Neuronal stem cell (in vitro differentiated cells): ENCODE results near the gene PSTPIP2.
A peak's percentile ranks its signal among the peaks of the same experiment; 100 is the strongest.

Source experiments
- DNase-seq: peaks from one replicate; pipeline ENCODE4 v3.0.0-alpha.2; 2013; ENCODE audit warnings: low spot score
- H2AFZ ChIP-seq: one replicate; pipeline ENCODE4 v1.6.1; 2013; ENCODE audit warnings: mild to moderate bottlenecking, low read length, inconsistent platforms
- H2AK5ac ChIP-seq: 2 replicates; pipeline ENCODE4 v1.6.1; 2013; ENCODE audit warnings: low read depth, mild to moderate bottlenecking, inconsistent platforms, low read length, moderate library complexity, mixed read lengths
- H2BK120ac ChIP-seq: 2 replicates; pipeline ENCODE4 v1.6.1; 2013; ENCODE audit warnings: low read depth, mild to moderate bottlenecking, inconsistent platforms, low read length, moderate library complexity, mixed read lengths
- H2BK12ac ChIP-seq: one replicate; pipeline ENCODE4 v1.6.1; 2013; ENCODE audit warnings: low read length, inconsistent platforms
- H2BK15ac ChIP-seq: 2 replicates; pipeline ENCODE4 v1.6.1; 2013; ENCODE audit warnings: mild to moderate bottlenecking, low read length, inconsistent platforms, mixed read lengths
- H2BK5ac ChIP-seq: one replicate; pipeline ENCODE4 v1.6.1; 2013; ENCODE audit warnings: inconsistent platforms, mild to moderate bottlenecking, low read length, moderate library complexity
- H3K14ac ChIP-seq: one replicate; pipeline ENCODE4 v1.6.1; 2013; ENCODE audit warnings: low read length, inconsistent platforms
- H3K18ac ChIP-seq: 2 replicates; pipeline ENCODE4 v1.6.1; 2013; ENCODE audit warnings: low read length, inconsistent platforms
- H3K23ac ChIP-seq: 2 replicates; pipeline ENCODE4 v1.6.1; 2013; ENCODE audit warnings: low read depth, mild to moderate bottlenecking, mixed read lengths, low read length, inconsistent platforms; ENCODE audit not compliant: poor library complexity
- H3K27ac ChIP-seq: replicated peaks from 3 replicates; pipeline ENCODE4 v1.5.1; 2013; ENCODE audit warnings: low read length, inconsistent platforms
- H3K27me3 ChIP-seq, 3 experiments: 2 replicates each; pipeline ENCODE4 v1.6.1; 2013; ENCODE audit warnings: low read length in 3 of 3, mild to moderate bottlenecking in 2 of 3, inconsistent platforms in 1 of 3, low read depth in 1 of 3, mixed read lengths in 1 of 3, moderate library complexity in 1 of 3; ENCODE audit not compliant: control insufficient read depth in 3 of 3, insufficient read depth in 3 of 3
- H3K36me3 ChIP-seq, 2 donors: replicated peaks in 1 of 2; 2 replicates each; pipeline ENCODE4 v1.6.1; 2013; ENCODE audit warnings: low read length in 2 of 2; ENCODE audit not compliant: control insufficient read depth in 2 of 2, insufficient read depth in 2 of 2
- H3K4ac ChIP-seq: 2 replicates; pipeline ENCODE4 v1.6.1; 2013; ENCODE audit warnings: inconsistent platforms, mild to moderate bottlenecking, low read length, moderate library complexity
- H3K4me1 ChIP-seq, 2 donors: 1 replicate in 1 of 2; 2 replicates in 1 of 2; pipeline ENCODE4 v1.6.1; 2013; ENCODE audit warnings: low read length in 2 of 2, low read depth in 1 of 2; ENCODE audit not compliant: control insufficient read depth in 2 of 2, insufficient read depth in 1 of 2
- H3K4me2 ChIP-seq: one replicate; pipeline ENCODE4 v1.6.1; 2013; ENCODE audit warnings: mild to moderate bottlenecking, low read length, inconsistent platforms; ENCODE audit not compliant: insufficient read depth, poor library complexity, severe bottlenecking
- H3K4me3 ChIP-seq, 2 donors: 2 replicates each; pipeline ENCODE4 v1.5.1; 2013; ENCODE audit warnings: low read length in 2 of 2, mild to moderate bottlenecking in 2 of 2, inconsistent platforms in 1 of 2, moderate library complexity in 1 of 2
- H3K79me1 ChIP-seq: one replicate; pipeline ENCODE4 v1.6.1; 2013; ENCODE audit warnings: low read depth, mild to moderate bottlenecking, inconsistent platforms, low read length, moderate library complexity
- H3K9ac ChIP-seq: one replicate; pipeline ENCODE4 v1.6.1; 2013; ENCODE audit warnings: mild to moderate bottlenecking, low read depth, low read length, inconsistent platforms; ENCODE audit not compliant: poor library complexity
- H3K9me3 ChIP-seq, 2 donors: replicated peaks in 1 of 2; 2 replicates each; pipeline versions ENCODE3 to v1.6.1; 2013; ENCODE audit warnings: low read length in 2 of 2, mild to moderate bottlenecking in 2 of 2, inconsistent platforms in 1 of 2, low read depth in 1 of 2, mixed read lengths in 1 of 2, moderate library complexity in 1 of 2; ENCODE audit not compliant: control insufficient read depth in 2 of 2, insufficient read depth in 1 of 2
- H4K8ac ChIP-seq: one replicate; pipeline ENCODE4 v1.6.1; 2013; ENCODE audit warnings: low read depth, mild to moderate bottlenecking, inconsistent platforms, low read length, moderate library complexity
- H4K91ac ChIP-seq: one replicate; pipeline ENCODE4 v1.6.1; 2013; ENCODE audit warnings: low read length, low read depth, mild to moderate bottlenecking, inconsistent platforms; ENCODE audit not compliant: poor library complexity
- WGBS, 2 donors: extraction: QIAGEN DNeasy Blood & Tissue Kit; methylation state at CpG; one replicate each; pipeline ENCODE4 v1.1.7; 2013; ENCODE audit warnings: missing lambda C conversion rate in 2 of 2, mixed read lengths in 1 of 2; ENCODE audit not compliant: insufficient read length in 2 of 2, insufficient replicate concordance in 1 of 2; ENCODE audit errors: extremely low coverage in 2 of 2; 5-methylcytosine and 5-hydroxymethylcytosine counted together

The PSTPIP2 gene

GRCh38 chr18:46042571-46043123, 29.4 kb downstream of the PSTPIP2 start:
- Histone ChIP-seq H3K23ac (no peak overlapping the region), H2BK15ac (no peak overlapping the region), H3K79me1 (no peaks in the 10 kb centered on the region), H3K9me3 (no peaks in the 10 kb centered on the region), H2BK120ac (no peak overlapping the region), H3K4me3 (no peak overlapping the region), H2AK5ac (no peak overlapping the region), H2AFZ (no peak overlapping the region), H4K91ac (no peak overlapping the region), H3K27ac (no peak overlapping the region), H3K27me3 (no peaks in the 10 kb centered on the region), H2BK5ac (no peak overlapping the region), H3K14ac (no peak overlapping the region), H3K4ac (no peak overlapping the region), H3K4me1 (peaks cover 0 to 5% of the 10 kb centered on the region in 2 donors), H2BK12ac (no peak overlapping the region), H4K8ac (no peak overlapping the region), H3K36me3 (no peaks in the 10 kb centered on the region), H3K4me2 (no peak overlapping the region), H3K18ac (no peak overlapping the region), H3K9ac (no peak overlapping the region)
- WGBS, 2 donors: no CpG with 5 or more reads among the region's 3 CpGs
- no peak for DNase-seq

GRCh38 chr18:46040747-46041104, 31.3 kb downstream of the PSTPIP2 start:
- Histone ChIP-seq H2AFZ (no peak overlapping the region), H3K36me3 (no peaks in the 10 kb centered on the region), H3K4me3 (no peak overlapping the region), H3K9me3 (no peaks in the 10 kb centered on the region), H2AK5ac (no peak overlapping the region), H3K27ac (no peak overlapping the region), H3K4ac (no peak overlapping the region), H2BK12ac (no peak overlapping the region), H2BK120ac (no peak overlapping the region), H3K79me1 (no peaks in the 10 kb centered on the region), H3K27me3 (no peaks in the 10 kb centered on the region), H4K8ac (no peak overlapping the region), H3K14ac (no peak overlapping the region), H2BK15ac (no peak overlapping the region), H3K18ac (no peak overlapping the region), H3K4me2 (no peak overlapping the region), H3K9ac (no peak overlapping the region), H2BK5ac (no peak overlapping the region), H4K91ac (no peak overlapping the region), H3K4me1 (peaks cover 0 to 5% of the 10 kb centered on the region in 2 donors), H3K23ac (no peak overlapping the region)
- no peak for DNase-seq
- no CpG with 5 or more reads among the region's 5 CpGs for WGBS, 2 donors

- DNase-seq: no peak
- no peak overlapping the region for H3K27ac ChIP-seq
These were observed 31.9 kb downstream of the PSTPIP2 start for GRCh38 chr18:46040033-46040746.

GRCh38 chr18:46037512-46038305, 34.4 kb downstream of the PSTPIP2 start:
- Histone ChIP-seq H2BK5ac (no peak overlapping the region), H3K4ac (no peak overlapping the region), H2BK12ac (no peak overlapping the region), H3K36me3 (no peaks in the 10 kb centered on the region), H4K8ac (no peak overlapping the region), H2BK15ac (no peak overlapping the region), H2AK5ac (no peak overlapping the region), H3K18ac (peak overlapping the region; percentile 69), H4K91ac (no peak overlapping the region), H3K4me1 (peaks cover 0 to 5% of the 10 kb centered on the region in 2 donors), H3K4me2 (no peak overlapping the region), H2BK120ac (no peak overlapping the region), H3K23ac (no peak overlapping the region), H3K14ac (no peak overlapping the region), H2AFZ (no peak overlapping the region), H3K9ac (no peak overlapping the region), H3K4me3 (no peak overlapping the region), H3K79me1 (no peaks in the 10 kb centered on the region), H3K27ac (no peak overlapping the region), H3K9me3 (no peaks in the 10 kb centered on the region), H3K27me3 (no peaks in the 10 kb centered on the region)
- no peak for DNase-seq
- no CpG with 5 or more reads among the region's 9 CpGs for WGBS, 2 donors

More at GRCh38 chr18:46040033-46040746, 31.9 kb downstream of the PSTPIP2 start:
- Histone ChIP-seq H2BK5ac (no peak overlapping the region), H2BK12ac (no peak overlapping the region), H3K4me3 (no peak overlapping the region), H3K23ac (no peak overlapping the region), H3K9ac (no peak overlapping the region), H3K14ac (no peak overlapping the region), H4K91ac (no peak overlapping the region), H2BK15ac (no peak overlapping the region), H3K4me2 (no peak overlapping the region), H3K36me3 (no peaks in the 10 kb centered on the region), H3K4me1 (peaks cover 0 to 5% of the 10 kb centered on the region in 2 donors), H3K27me3 (no peaks in the 10 kb centered on the region), H4K8ac (no peak overlapping the region), H2AFZ (no peak overlapping the region), H2AK5ac (no peak overlapping the region), H3K18ac (no peak overlapping the region), H3K9me3 (no peaks in the 10 kb centered on the region), H3K79me1 (no peaks in the 10 kb centered on the region), H3K4ac (no peak overlapping the region), H2BK120ac (no peak overlapping the region)
- no CpG with 5 or more reads among the region's 5 CpGs for WGBS, 2 donors
